HepG2 (cell line): ENCODE measurements around the gene RSL1D1. TPM values are rescaled to one million over a fixed set of nuclear protein-coding genes. Genes with fewer than 3 reads are reported as not detected.

ENCODE experiments used
- ARHGAP35 ChIP-seq: sonication (generic); formaldehyde crosslinking; IDR thresholded peaks from 2 replicates; pipeline ENCODE4 v1.9.0; 2022; ENCODE audit warnings: mild to moderate bottlenecking, inconsistent platforms, moderate library complexity, missing genetic modification reagents, borderline replicate concordance
- ATF2 ChIP-seq: sonication (generic); formaldehyde crosslinking; IDR thresholded peaks from 2 replicates; pipeline ENCODE4 v1.4.0; 2020; ENCODE audit warnings: missing genetic modification reagents
- CBFB ChIP-seq: sonication (generic); formaldehyde crosslinking; IDR thresholded peaks from 2 replicates; pipeline ENCODE4 v1.4.0; 2020; ENCODE audit warnings: missing genetic modification reagents
- CSRNP2 ChIP-seq: sonication (generic); formaldehyde crosslinking; conservative IDR thresholded peaks from 2 replicates; pipeline ENCODE4 v1.8.0; 2022; ENCODE audit warnings: low read depth, missing genetic modification reagents
- FOXP4 ChIP-seq: sonication (generic); formaldehyde crosslinking; IDR thresholded peaks from 2 replicates; pipeline ENCODE4 v1.4.0; 2020; ENCODE audit warnings: missing genetic modification reagents
- GLI4 ChIP-seq: sonication (generic); formaldehyde crosslinking; IDR thresholded peaks from 2 replicates; pipeline ENCODE4 v1.5.1; 2020; ENCODE audit warnings: missing genetic modification reagents, mild to moderate bottlenecking, moderate library complexity, borderline replicate concordance
- NFE2L1 ChIP-seq: sonication (generic); formaldehyde crosslinking; IDR thresholded peaks from 2 replicates; pipeline ENCODE4 v1.4.0; 2020; ENCODE audit warnings: missing genetic modification reagents, mild to moderate bottlenecking, borderline replicate concordance
- NFKBIZ ChIP-seq: IDR thresholded peaks from 2 replicates; pipeline ENCODE4 v1.6.1; 2018; ENCODE audit warnings: missing genetic modification reagents, missing compliant biosample characterization
- NR1H2 ChIP-seq: sonication (generic); formaldehyde crosslinking; IDR thresholded peaks from 2 replicates; pipeline ENCODE4 v1.8.1; 2022; ENCODE audit warnings: low read depth, missing genetic modification reagents, borderline replicate concordance
- PTBP1 ChIP-seq: fragments of 200-400 bp; formaldehyde crosslinking; IDR thresholded peaks from 2 replicates; pipeline ENCODE4 v1.6.1; 2018; ENCODE audit warnings: low read length, low read depth; ENCODE audit not compliant: poor library complexity, severe bottlenecking
- RFXAP ChIP-seq: sonication (generic); formaldehyde crosslinking; IDR thresholded peaks from 2 replicates; pipeline ENCODE4 v1.4.0; 2020; ENCODE audit warnings: missing genetic modification reagents, borderline replicate concordance
- TBX2 ChIP-seq: sonication (generic); formaldehyde crosslinking; IDR thresholded peaks from 2 replicates; pipeline ENCODE4 v1.5.0; 2020; ENCODE audit warnings: missing genetic modification reagents, mild to moderate bottlenecking, borderline replicate concordance
- ZFP90 ChIP-seq: sonication (generic); formaldehyde crosslinking; IDR thresholded peaks from 2 replicates; pipeline ENCODE4 v1.8.0; 2022; ENCODE audit warnings: missing genetic modification reagents, mild to moderate bottlenecking, inconsistent platforms, borderline replicate concordance
- ZMAT3 ChIP-seq: sonication (generic); formaldehyde crosslinking; conservative IDR thresholded peaks from 2 replicates; pipeline ENCODE4 v1.7.0; 2021; ENCODE audit warnings: missing genetic modification reagents
- ZNF121 ChIP-seq: sonication (generic); formaldehyde crosslinking; IDR thresholded peaks from 2 replicates; pipeline ENCODE4 v1.5.0; 2020; ENCODE audit warnings: mild to moderate bottlenecking, missing genetic modification reagents
- ZNF225 ChIP-seq: sonication (generic); formaldehyde crosslinking; IDR thresholded peaks from 2 replicates; pipeline ENCODE4 v1.4.0; 2020; ENCODE audit warnings: mild to moderate bottlenecking, missing genetic modification reagents
- ZNF343 ChIP-seq: sonication (generic); formaldehyde crosslinking; IDR thresholded peaks from 2 replicates; pipeline ENCODE4 v1.4.0; 2020; ENCODE audit warnings: mild to moderate bottlenecking, missing genetic modification reagents
- ZNF563 ChIP-seq: sonication (generic); formaldehyde crosslinking; IDR thresholded peaks from 2 replicates; pipeline ENCODE4 v1.8.0; 2022; ENCODE audit warnings: mild to moderate bottlenecking, moderate library complexity, missing genetic modification reagents
- ZNF564 ChIP-seq: sonication (generic); formaldehyde crosslinking; IDR thresholded peaks from 2 replicates; pipeline ENCODE4 v1.8.1; 2023; ENCODE audit warnings: mild to moderate bottlenecking, missing genetic modification reagents
- ZNF598 ChIP-seq: sonication (generic); formaldehyde crosslinking; IDR thresholded peaks from 2 replicates; pipeline ENCODE4 v1.5.1; 2020; ENCODE audit warnings: mild to moderate bottlenecking, missing genetic modification reagents, borderline replicate concordance
- ZNF75D ChIP-seq: sonication (generic); formaldehyde crosslinking; IDR thresholded peaks from 2 replicates; pipeline ENCODE4 v1.8.1; 2023; ENCODE audit warnings: missing genetic modification reagents, mild to moderate bottlenecking, borderline replicate concordance
- ZSCAN12 ChIP-seq: sonication (generic); formaldehyde crosslinking; IDR thresholded peaks from 2 replicates; pipeline ENCODE4 v1.9.0; 2021; ENCODE audit warnings: mild to moderate bottlenecking, missing genetic modification reagents
- polyA plus RNA-seq, 8 experiments: library from polyadenylated mRNA; depleted of rRNA in 3 of 8; stranded (reverse) in 7 of 8; unstranded in 1 of 8; fragments of >200 nt; fragmentation: Illumina TruSeq in 4 of 8; extraction: Trizol in 4 of 8; gene quantifications; 2 replicates each; pipeline versions ENCODE4 v1.2.1 to v1.2.3, GENCODE V29; 2011 to 2016; ENCODE audit warnings: low read depth in 4 of 8, missing spikeins in 1 of 8, mixed read lengths in 1 of 8; ENCODE audit not compliant: insufficient read depth in 1 of 8
- total RNA-seq, 5 experiments: library from RNA; depleted of rRNA; stranded (reverse); fragments of >200 nt; fragmentation: Illumina TruSeq; extraction: Trizol; gene quantifications; 2 replicates each; pipeline ENCODE4 v1.2.3, GENCODE V29; 2016; ENCODE audit warnings: low read depth in 1 of 5
- TF ChIP-seq, protein P1 (sequence below): sonication (generic); formaldehyde crosslinking; conservative IDR thresholded peaks from 2 replicates; pipeline ENCODE4 v1.8.0; 2022; ENCODE audit warnings: mild to moderate bottlenecking, moderate library complexity, missing genetic modification reagents

The RSL1D1 gene
- total and polyA plus RNA-seq, 2 of the 13 experiments (the other 11 are each of a cell fraction or from before 2014, with no cell fraction given): 187 to 343 TPM

GRCh38 chr16:11792410-11793241 is 58.7 kb downstream of the RSL1D1 start (continued):
- no peak for TF ChIP-seq ATF2 (CRISPR knock-in tag)
- TF ChIP-seq NFE2L1 (CRISPR knock-in tag): no peak
- no peak for TF ChIP-seq ZNF225 (CRISPR knock-in tag)
- 0 out of 2 replicates have a peak, but pooled peaks have one; percentile 26 for TF ChIP-seq CBFB (CRISPR knock-in tag)
- TF ChIP-seq ZFP90 (CRISPR knock-in tag): no peak
- TF ChIP-seq ZNF598 (CRISPR knock-in tag): 0 out of 2 replicates have a peak, but pooled peaks have one; percentile 32
- TF ChIP-seq PTBP1: no peak
- no peak for TF ChIP-seq NR1H2
- no peak for TF ChIP-seq RFXAP (CRISPR knock-in tag)
- TF ChIP-seq ZNF563 (CRISPR knock-in tag): no peak
- no peak for TF ChIP-seq ZNF121
- TF ChIP-seq NFKBIZ (CRISPR knock-in tag): no peak
- TF ChIP-seq, protein P1, sequence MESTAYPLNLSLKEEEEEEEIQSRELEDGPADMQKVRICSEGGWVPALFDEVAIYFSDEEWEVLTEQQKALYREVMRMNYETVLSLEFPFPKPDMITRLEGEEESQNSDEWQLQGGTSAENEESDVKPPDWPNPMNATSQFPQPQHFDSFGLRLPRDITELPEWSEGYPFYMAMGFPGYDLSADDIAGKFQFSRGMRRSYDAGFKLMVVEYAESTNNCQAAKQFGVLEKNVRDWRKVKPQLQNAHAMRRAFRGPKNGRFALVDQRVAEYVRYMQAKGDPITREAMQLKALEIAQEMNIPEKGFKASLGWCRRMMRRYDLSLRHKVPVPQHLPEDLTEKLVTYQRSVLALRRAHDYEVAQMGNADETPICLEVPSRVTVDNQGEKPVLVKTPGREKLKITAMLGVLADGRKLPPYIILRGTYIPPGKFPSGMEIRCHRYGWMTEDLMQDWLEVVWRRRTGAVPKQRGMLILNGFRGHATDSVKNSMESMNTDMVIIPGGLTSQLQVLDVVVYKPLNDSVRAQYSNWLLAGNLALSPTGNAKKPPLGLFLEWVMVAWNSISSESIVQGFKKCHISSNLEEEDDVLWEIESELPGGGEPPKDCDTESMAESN (CRISPR knock-in tag): no peak
- TF ChIP-seq GLI4 (CRISPR knock-in tag): no peak
- TF ChIP-seq FOXP4 (CRISPR knock-in tag): no peak
- TF ChIP-seq ARHGAP35: no peak
- TF ChIP-seq ZNF75D (CRISPR knock-in tag): no peak
- TF ChIP-seq CSRNP2 (CRISPR knock-in tag): no peak
- no peak for TF ChIP-seq TBX2 (CRISPR knock-in tag)
- no peak for TF ChIP-seq ZNF343 (CRISPR knock-in tag)
- peak; percentile 56; the same call in 1 of the 2 replicates for TF ChIP-seq ZMAT3 (CRISPR knock-in tag)
- no peak for TF ChIP-seq ZNF564 (CRISPR knock-in tag)
- no peak for TF ChIP-seq ZSCAN12 (CRISPR knock-in tag)
